ENCODE results near the gene CFI.

Gene CFI

DNA sequence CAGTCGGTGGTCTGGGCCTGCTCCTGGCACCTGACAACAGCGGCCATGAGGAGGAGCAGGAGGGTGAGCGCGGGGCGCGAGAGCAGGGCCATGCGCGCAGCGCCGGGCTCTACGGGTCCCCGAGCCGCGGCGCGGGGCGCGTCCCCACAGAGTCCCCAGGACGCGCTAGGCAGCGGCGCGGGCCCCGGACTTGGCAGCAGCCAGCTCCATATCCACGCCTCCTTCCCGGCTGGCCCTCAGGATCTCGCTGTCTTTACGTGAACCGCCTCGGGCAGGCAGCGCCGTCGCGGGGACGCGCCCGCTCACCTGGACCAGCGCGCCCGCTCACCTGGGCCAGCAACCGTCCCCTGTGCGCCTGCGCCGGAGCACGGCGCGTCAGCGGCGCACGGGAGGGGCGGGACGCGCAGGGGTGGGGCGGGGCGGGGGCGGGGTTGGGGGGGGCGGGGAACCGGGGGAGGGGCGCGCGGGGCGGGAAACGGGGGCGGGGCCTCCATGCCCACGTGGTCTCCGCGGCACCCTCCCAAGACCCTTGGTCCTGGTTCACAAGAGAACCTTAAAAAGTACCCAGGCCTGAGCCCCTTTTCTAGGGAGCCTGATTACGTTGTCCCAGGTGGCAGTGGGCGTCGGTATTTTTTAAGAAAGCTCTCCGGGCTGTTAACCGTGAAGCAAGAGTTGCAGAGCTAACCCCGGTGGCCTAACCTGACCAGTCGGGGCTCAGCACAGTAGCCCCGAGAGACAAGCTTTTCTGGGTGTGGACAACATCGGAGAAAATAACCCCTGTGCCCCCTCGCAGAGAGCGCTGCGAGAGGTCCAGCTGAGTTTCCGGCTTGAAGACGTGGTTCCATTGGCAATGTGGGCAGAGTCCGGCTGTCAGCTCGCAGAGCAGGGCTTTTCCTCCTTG is 71.8 kb downstream of the CFI start, which contains the start of gene PLA2G12A:
TSS of gene PLA2G12A (minus strand) at position 353 of the 901 bp plus-strand sequence. CDS start at position 92, 261 bp downstream.
- DNase-seq = peak; percentile 67 to 70

DNA sequence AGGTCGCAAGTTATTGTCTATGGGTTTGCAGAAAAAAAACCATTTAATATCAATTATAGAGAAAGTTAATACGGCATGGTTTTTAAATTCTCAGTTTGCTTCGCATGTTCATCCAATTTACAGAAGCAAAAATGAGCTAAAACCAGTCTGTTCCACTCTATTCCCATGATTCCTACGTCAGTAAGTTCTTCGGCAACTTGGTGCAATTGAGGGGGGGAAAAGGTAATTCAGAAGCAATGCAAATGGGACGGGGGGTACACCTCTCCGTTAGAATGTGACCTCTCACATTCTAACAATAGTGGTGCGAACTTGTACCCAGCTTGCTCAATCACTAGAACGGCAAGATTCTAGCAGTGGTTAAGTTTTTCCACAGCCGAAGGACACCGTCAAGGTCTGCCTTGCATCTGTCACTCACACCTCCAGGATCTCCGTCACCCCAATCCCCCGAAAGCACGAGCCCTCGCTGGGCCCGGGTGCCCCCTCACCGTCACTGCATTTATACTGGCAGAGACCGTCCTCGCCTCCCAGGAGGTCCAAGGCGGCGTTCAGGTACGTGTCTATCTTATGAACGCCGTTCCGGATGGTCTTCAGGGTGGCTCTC is 72.6 kb downstream of the CFI start:
- no peak for DNase-seq

DNA sequence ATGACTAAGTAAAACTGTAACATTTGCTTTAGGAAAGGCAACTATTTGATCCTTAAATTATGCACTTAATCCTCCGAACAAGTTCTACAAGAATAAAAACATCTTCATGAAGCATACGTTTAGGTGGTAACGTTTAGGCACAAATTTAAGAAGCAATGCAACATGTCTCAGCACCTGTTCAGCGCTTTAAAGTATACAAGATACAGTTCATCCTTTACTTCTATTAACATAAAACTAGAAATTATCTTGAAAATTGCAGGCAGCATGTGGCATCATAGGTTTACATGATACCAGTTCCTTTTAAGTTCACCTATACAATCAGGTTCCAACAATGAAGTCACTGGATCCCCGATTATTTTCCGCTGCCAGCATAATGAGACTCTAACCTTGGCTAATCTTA is 73.4 kb downstream of the CFI start:
- DNase-seq = no peak

DNA sequence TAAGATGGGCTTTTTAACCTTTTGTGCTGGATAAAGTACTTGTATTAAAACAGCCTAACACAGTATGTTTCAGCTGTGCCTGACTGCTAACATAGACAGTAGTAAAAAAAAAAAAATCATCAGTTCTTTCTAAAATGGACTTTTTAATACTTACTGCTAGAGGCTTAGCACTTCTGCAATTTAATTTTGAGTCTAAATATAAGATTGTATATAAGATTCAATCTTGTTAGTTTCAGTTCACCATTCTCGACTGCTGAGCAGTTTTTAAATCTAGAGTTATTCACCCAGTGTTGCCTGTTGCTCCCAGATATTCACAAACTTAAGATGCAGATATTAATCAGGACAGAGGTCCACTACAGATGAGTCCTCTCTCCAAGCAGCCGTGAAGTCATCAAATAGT is 78.7 kb downstream of the CFI start:
- no peak for DNase-seq

DNA sequence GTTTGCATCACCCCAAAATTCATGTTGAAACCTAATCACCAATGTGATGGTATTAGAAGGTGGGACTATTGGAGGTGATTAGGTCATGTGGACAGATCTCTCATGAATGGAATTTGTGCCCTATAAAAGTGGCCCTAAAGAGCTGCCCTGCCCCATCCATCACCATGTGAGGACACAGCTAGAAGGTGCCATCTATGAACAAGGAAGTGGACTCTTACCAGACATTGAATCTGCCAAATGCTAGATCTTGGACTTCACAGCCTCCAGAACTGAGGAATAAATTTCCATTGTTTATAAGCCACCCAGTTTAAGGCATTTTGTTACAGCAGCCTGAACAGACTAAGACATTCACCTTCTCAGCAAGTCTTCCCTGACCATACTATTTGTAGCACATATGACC is 79.4 kb downstream of the CFI start:
- DNase-seq = no peak

DNA sequence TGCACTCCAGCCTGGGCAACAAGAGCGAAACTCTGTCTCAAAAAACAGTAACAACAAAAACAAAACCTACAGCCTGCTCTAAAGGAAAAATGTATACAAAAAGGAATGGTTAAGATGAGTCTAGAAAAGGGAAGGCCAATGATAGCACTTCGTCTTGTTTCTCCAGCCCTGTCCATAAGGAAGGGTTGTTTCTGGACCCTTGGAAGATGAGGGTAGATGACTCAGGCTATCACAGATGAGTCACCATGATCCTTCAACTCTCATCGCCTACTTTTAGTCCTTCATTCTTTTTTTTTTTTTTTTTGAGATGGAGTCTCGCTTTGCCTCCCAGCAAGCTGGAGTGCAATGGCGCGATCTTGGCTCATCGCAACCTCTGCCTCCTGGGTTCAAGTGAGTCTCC is 80.8 kb downstream of the CFI start:
- no peak for DNase-seq

DNA sequence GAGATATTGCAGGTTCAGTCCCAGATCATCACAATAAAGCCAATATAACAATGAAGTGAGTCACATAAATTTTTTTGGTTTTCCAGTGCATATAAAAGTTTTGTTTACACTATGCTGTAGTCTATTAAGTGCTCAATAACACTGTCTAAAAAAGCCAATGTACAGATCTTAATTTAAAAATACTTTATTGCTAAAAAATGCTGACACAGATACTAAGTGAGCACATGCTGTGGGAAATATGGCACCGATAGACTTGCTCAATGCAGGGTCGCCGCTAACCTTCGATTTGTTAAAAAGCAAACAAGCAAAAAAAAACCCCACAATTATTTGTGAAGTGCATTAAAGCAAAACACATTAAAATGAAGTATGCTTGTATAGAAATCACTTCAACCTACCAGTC is 82.2 kb downstream of the CFI start:
- no peak for DNase-seq

DNA sequence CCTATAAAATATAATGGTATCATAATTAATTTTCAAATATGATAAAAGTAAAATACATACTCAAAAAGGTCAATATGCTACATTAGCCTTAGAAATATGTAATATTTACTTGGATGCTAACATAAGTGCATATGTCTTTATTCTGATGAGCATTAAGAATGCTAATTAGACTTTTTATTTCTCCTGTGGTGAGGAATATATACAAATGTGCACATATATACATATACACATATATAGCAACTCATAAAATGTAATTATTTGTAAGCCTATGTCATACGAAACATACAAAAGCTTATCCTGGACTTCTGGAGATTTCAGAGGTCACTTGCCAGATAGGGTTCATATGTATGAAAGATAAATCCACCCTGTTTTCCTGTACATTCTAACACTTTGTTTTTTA is 83.0 kb downstream of the CFI start:
- no peak for DNase-seq

DNA sequence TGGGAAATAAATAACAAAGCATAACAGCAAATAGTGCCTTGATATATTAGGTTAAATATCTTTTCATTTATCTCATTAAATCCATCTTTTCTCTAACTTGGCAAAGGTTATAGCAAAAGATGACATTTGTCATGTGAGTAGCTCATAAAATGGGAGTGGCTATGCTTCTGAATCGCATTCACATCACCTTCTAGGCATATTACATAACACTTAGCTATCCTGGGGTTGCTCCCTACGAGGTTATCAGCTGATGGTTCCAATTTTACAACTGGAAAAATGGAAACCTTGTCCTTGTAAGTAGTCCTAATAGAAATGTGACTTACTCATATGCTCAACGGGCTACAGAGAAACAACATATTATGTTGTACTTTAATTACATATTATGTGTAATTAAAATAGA is 88.3 kb downstream of the CFI start:
- no peak for DNase-seq

DNA sequence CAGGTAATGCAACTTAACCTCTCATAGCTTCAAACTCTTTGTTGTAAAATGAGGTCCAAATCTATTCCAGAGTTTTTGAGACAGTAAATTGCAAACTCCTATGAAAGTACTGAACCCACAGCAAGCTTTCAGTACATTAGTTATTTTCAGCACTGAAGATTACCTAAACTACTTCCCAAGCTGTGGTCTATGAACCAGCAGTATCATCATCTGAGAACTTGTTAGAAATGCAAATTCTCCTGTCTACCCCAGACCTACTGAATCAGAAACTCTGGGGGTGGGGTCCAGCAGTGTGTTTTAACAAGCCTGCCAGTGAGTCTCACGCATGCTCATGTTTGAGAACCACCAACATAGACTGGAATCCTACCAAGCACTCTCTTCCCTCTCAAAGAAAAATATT is 92.8 kb downstream of the CFI start:
- DNase-seq = no peak

DNA sequence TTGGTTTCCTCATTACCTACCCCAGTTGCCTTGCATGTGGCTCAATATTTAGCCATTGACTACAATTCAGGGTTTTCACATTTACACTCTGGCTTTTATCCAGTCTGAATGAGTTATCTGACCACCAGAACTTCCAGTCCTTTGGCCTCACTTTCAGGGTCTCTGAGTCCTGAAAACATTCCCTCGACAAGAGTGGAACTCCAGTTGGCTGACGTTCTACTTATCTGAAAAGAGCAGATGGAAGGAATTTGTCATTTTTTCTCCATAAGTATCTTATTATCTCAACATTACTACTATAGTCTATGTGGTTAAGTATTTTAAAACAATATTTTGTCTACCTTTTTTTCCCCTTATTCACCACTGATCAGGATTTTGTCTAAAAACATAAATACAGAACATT is 93.4 kb downstream of the CFI start:
- no peak for DNase-seq

DNA sequence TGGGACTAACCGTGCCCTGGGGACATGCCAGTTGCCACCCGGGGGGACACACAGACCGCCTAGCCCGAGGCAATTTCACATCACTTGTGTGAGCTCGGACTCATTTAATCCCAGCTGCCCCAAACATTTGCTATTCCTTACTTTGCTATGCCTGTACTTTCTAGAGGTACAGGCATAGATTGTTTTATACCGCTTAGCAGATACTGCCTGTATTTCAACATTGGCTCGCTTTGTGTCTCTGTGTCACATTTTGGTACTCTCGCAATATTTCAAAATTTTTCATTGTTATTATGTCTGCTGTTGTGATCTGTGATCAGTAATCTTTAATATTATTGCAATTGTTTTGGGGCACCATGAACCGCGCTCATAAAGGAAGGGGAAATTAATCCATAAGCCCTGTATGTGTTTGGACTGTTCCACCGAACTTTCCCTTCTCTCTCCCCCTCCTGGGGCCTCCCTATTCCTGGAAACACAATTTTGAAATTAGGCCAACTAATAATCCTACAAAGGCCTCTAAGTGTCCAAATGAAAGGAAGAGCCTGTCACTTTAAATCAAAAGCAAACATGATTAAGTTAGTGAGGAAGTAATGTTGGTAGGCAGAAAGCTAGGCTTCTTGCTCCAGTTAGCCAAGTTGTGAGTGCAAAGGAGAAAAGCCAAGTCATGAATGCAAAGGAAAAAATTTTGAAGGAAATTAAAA is 98.0 kb downstream of the CFI start:
- no peak for DNase-seq

DNA sequence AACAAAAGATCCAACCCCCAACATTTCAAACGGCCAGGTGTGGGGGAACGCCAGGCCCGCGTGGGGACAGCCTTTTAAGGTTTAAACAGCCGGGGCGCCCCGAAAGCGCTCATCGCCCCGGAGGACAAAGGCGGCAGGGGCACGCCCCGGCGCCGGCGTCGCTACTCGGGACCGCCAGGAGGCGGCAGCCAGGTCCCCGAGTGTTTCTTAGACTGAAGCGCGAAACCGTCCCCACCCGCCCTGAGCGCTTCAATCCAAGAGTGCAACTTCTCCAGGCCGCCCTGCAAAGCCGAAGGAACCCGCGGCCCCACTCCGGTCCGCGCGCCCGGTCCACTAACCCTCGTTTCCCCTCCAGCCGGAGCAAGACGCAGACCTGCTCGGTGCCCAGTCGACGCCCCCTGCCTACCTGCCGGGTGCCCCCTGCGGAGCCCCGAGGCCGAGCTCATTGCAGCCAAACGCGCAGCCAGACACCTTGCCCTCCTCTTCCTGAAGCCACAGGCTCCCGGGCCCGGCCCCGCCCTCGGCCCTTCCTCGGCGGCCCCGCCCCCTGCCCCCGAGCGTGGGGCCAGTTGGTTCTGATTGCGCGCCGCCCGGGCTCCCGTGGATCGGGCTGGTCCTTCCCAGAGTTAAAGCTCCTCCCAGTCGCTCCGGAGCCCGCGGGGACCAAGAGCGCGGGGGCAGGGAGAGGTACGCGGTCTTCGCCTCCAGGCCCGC is 98.7 kb downstream of the CFI start, which contains the start of gene CASP6:
TSS of gene CASP6 (minus strand) at position 496 of the 714 bp plus-strand sequence. CDS start at position 446, 50 bp downstream.
- DNase-seq = peak; percentile 70 to 76

DNA sequence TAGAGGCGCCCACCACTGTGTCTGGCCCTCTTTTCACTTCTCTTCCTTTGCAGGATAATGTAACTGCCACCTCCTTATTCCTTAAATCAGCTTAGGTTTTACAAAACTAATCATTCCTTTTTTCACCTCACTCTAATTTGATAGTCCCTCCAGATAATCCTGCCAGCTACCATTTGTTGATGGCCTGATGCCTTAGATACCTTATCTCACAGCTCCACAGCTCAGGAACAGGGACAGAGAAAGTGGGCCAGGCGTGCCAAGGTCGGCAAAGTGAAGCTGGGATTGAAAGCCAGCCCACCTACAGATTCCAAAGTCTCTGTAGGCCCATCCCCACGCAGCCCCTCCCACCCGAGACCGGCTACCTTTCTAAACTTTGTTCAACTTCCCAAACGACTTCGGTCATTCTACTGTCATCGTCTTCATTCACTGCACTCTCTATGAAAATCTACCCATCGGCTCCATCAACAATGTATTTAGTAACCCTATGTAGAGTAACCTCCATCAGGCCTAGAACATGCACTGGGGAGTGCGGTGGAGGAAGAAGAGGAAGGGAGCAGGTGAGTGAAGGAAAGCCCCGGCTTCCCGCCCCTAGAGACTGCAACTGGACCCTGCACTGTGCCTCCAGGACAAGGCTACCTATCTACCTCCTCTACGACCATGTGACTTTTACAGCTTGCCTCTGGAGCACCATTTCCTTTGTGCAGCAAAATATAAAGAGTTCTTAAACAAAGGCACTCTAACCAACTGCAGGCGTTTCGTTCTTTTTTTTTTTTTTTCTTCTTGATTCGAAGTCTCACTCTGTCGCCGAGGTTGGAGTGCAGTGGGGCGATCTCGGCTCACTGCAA is 100.0 kb downstream of the CFI start:
- DNase-seq = no peak

DNA sequence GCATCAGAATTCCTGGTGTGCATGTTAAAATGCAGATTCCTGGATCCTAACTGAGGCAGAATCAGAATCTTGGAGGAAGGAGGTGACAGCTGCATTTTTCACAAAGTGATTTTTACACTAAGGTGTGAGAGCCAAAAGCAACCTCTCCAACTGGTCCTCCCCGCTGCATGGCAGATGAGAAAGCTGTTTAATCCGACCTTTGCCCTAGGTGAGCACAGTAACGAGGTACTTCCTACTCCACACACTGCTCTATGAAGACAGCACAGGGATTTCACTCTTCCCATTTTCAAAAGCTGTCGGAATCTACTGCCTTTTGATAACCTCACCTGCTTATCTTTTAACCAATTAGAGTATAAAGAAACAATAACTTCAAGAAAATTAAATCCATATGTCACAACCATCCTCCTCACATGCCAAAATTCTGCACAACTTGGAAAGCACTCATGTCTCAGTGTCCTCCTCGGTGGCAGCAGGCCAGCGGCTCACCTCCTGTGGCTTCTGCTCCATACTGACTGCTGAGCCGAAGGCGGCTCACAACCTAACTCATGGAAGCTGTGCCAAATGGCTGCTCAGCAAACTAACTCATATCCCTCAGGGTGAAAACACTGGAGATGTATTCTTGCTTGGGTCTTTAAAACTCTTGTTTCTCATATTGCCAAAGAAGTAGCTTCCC is 102.1 kb downstream of the CFI start:
- DNase-seq = no peak

DNA sequence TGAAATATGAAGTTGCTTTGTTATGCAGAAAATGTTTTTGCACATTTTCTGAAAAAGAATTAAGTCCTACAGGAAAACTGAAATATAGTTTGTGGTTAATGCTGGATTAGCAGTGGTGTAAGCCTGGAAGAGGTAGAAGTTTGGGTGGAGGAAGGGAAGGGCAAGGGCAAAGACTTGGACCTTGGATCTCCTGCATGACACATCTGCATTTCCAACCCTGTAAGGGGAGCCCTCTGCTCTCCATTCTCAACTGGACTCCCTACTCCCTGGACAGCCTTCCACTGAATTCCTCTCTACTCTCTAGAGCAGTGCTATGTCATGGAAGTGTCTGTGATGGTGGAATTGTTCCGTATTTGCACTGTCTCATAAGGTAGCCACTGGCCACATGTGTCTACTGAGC is 103.1 kb downstream of the CFI start:
- DNase-seq = no peak

DNA sequence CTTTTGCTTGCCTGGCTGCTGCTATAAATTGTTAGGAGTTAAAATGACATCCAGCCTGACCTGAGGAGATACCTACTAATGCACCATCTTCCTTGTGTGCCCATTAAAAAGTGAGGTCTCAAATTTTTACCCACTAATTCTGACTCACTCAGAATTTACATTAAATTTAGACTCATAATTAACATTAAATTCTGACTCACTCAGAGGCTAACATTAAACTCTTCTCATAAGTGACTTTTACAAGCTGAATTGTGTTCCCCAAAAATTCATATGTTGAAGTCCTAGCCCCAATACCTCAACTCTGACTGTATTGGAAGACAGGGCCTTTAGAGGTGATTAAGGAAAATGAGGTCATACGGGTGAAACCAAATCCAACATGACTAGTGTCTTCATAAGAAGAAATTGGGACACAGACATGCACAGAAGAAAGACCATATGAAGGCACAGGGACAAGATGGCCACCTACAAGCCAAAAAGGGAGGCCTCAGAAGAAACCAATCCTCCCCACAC is 110.3 kb downstream of the CFI start:
- no peak for DNase-seq
